HCT116 (cell line): ENCODE measurements around the gene OR56A1. TPM values are rescaled to one million over a fixed set of nuclear protein-coding genes. Genes with fewer than 3 reads are reported as not detected.

ENCODE experiments used
- ATAC-seq: fragments of 200-7000 bp; cut with Tn5 transposase; 2 replicates; pipeline ENCODE4 v1.9.1; 2020; ENCODE audit warnings: mild to moderate bottlenecking, moderate library complexity
- Bru-seq: library from RNA; stranded (reverse); fragments of 400-500 nt; gene quantifications from one replicate; lab custom pipeline; 2021; lab: Mats Ljungman, UMichigan
- BruChase-seq, 2 experiments: library from RNA; stranded (reverse); fragments of 400-500 nt; gene quantifications; one replicate each; lab custom pipeline; 2021; lab: Mats Ljungman, UMichigan
- BruUV-seq: library from RNA; stranded (reverse); fragments of 400-500 nt; replicated peaks from 2 replicates; lab custom pipeline; 2021; lab: Mats Ljungman, UMichigan
- CTCF ChIA-PET: fragments of 300-600 bp; sonication (Branson Sonifier 250); formaldehyde crosslinking; loops from one replicate; lab custom pipeline; 2021; ENCODE audit warnings: antibody characterized with exemption; lab: Charles Lee
- POLR2A ChIA-PET: fragments of 300-600, 350-600 bp; sonication (Branson Sonifier 250); formaldehyde crosslinking; loops from one replicate; lab custom pipeline; 2021; ENCODE audit warnings: antibody characterized with exemption; lab: Charles Lee
- RAD21 ChIA-PET, 2 experiments: fragments of 300-600 bp; sonication (Branson Sonifier 250); formaldehyde crosslinking; loops; one replicate each; lab custom pipeline; 2023; ENCODE audit warnings: low total read pairs in 2 of 2; ENCODE audit not compliant: uncharacterized antibody in 2 of 2, unreplicated experiment in 2 of 2, low non-redundant PET in 1 of 2; lab: Charles Lee
- DNase-seq: peaks from one replicate; pipeline ENCODE4 v3.0.0-alpha.2; 2010; ENCODE audit warnings: low read depth, low spot score
- H2AFZ ChIP-seq: fragments of 200-600 bp; shearing (Covaris generic), sonication (generic); 2 replicates; pipeline ENCODE4 v1.6.1; 2017; ENCODE audit warnings: low read depth, mixed run types, mixed read lengths, antibody characterized with exemption, low read length; ENCODE audit not compliant: poor library complexity, severe bottlenecking
- H3K27ac ChIP-seq: 2 replicates; pipeline ENCODE4 v1.5.1; 2012; ENCODE audit warnings: low read depth, low read length
- H3K27me3 ChIP-seq: fragments of 200-600 bp; sonication (generic); 2 replicates; pipeline ENCODE4 v1.6.1; 2016; ENCODE audit warnings: mixed run types, low read length, mixed read lengths; ENCODE audit not compliant: insufficient read depth
- H3K36me3 ChIP-seq, 2 experiments: fragments of 200-500 bp in 1 of 2; fragments of 200-600 bp in 1 of 2; sonication (Bioruptor generic) in 1 of 2; sonication (generic) in 1 of 2; 2 replicates each; pipeline versions ENCODE4 v1.5.1 to v1.6.1; 2014 to 2016; ENCODE audit warnings: low read length in 2 of 2, inconsistent platforms in 1 of 2, mixed read lengths in 1 of 2, mixed run types in 1 of 2; ENCODE audit not compliant: insufficient read depth in 2 of 2, control insufficient read depth in 1 of 2
- H3K4me1 ChIP-seq, 2 experiments: fragments of 200-600 bp in 1 of 2; sonication (generic) in 1 of 2; 2 replicates each; pipeline versions ENCODE4 v1.5.1 to v1.6.1; 2012 to 2017; ENCODE audit warnings: low read length in 2 of 2, inconsistent platforms in 1 of 2, mild to moderate bottlenecking in 1 of 2, mixed read lengths in 1 of 2, mixed run types in 1 of 2, moderate library complexity in 1 of 2; ENCODE audit not compliant: insufficient read depth in 2 of 2, control insufficient read depth in 1 of 2
- H3K4me2 ChIP-seq: fragments of 200-600 bp; sonication (generic); 2 replicates; pipeline ENCODE4 v1.6.1; 2017; ENCODE audit warnings: mixed run types, low read length, mixed read lengths
- H3K4me3 ChIP-seq, 2 experiments: fragments of 200-600 bp in 1 of 2; sonication (generic) in 1 of 2; replicated peaks in 1 of 2; 2 replicates each; pipeline ENCODE4 v1.5.1; 2011 to 2016; ENCODE audit warnings: low read length in 2 of 2, control low read depth in 1 of 2, low read depth in 1 of 2, mild to moderate bottlenecking in 1 of 2, mixed read lengths in 1 of 2, mixed run types in 1 of 2
- H3K79me2 ChIP-seq: fragments of 200-600 bp; sonication (generic); 2 replicates; pipeline ENCODE4 v1.6.1; 2017; ENCODE audit warnings: mild to moderate bottlenecking, mixed run types, low read length, moderate library complexity, mixed read lengths; ENCODE audit not compliant: insufficient read depth
- H3K9ac ChIP-seq: fragments of 200-600 bp; sonication (generic); 2 replicates; pipeline ENCODE4 v1.6.1; 2016; ENCODE audit warnings: low read length, mixed read lengths
- H3K9me2 ChIP-seq: fragments of 200-600 bp; sonication (generic), shearing (Covaris generic); 2 replicates; pipeline ENCODE4 v1.6.1; 2017; ENCODE audit warnings: mixed run types, mild to moderate bottlenecking, moderate library complexity; ENCODE audit not compliant: insufficient read depth
- H3K9me3 ChIP-seq, 2 experiments: fragments of 200-500 bp in 1 of 2; fragments of 200-600 bp in 1 of 2; sonication (Bioruptor generic) in 1 of 2; sonication (generic) in 1 of 2; 2 replicates each; pipeline ENCODE4 v1.6.1; 2014 to 2017; ENCODE audit warnings: low read length in 2 of 2, mixed read lengths in 2 of 2, inconsistent platforms in 1 of 2, low read depth in 1 of 2, mild to moderate bottlenecking in 1 of 2, mixed run types in 1 of 2, moderate library complexity in 1 of 2; ENCODE audit not compliant: control insufficient read depth in 1 of 2, insufficient read depth in 1 of 2
- H4K20me1 ChIP-seq: fragments of 200-600 bp; sonication (generic), shearing (Covaris generic); 2 replicates; pipeline ENCODE4 v1.6.1; 2017; ENCODE audit warnings: mixed run types, mild to moderate bottlenecking, moderate library complexity; ENCODE audit not compliant: insufficient read depth
- CBX3 ChIP-seq: IDR thresholded peaks from 2 replicates; pipeline ENCODE4 v1.6.1; 2012; ENCODE audit warnings: low read depth
- JUND ChIP-seq: IDR thresholded peaks from 2 replicates; pipeline ENCODE4 v1.6.1; 2012
- POLR2A ChIP-seq: IDR thresholded peaks from 2 replicates; pipeline ENCODE4 v1.7.0; 2011; ENCODE audit warnings: borderline replicate concordance; ENCODE audit not compliant: insufficient read depth, insufficient read length; ENCODE audit errors: extremely low read depth
- POLR2AphosphoS5 ChIP-seq: IDR thresholded peaks from 2 replicates; pipeline ENCODE4 v1.6.1; 2011; ENCODE audit warnings: mild to moderate bottlenecking, low read depth, low read length, moderate library complexity
- RAD21 ChIP-seq: IDR thresholded peaks from 2 replicates; pipeline ENCODE4 v1.6.1; 2012; ENCODE audit warnings: low read depth, mild to moderate bottlenecking
- SRF ChIP-seq: IDR thresholded peaks from 2 replicates; pipeline ENCODE4 v1.6.1; 2012; ENCODE audit warnings: low read depth
- TCF7L2 ChIP-seq: IDR thresholded peaks from 2 replicates; pipeline ENCODE4 v1.7.0; 2011; ENCODE audit warnings: borderline replicate concordance, inconsistent platforms; ENCODE audit not compliant: insufficient read depth, insufficient read length; ENCODE audit errors: extremely low read depth
- YY1 ChIP-seq: IDR thresholded peaks from 2 replicates; pipeline ENCODE4 v1.6.1; 2011; ENCODE audit warnings: low read length, low read depth, moderate library complexity, mild to moderate bottlenecking; ENCODE audit not compliant: insufficient replicate concordance; ENCODE audit errors: extremely low read depth
- ZFX ChIP-seq: fragments of 450-650 bp; IDR thresholded peaks from 2 replicates; pipeline ENCODE4 v1.6.1; 2017
- intact Hi-C: fragments of 100-400 bp; cut with micrococcal nuclease; formaldehyde crosslinking; loops from 2 replicates; pipeline ENCODE4 v1.10.0; 2022
- long read RNA-seq: library from polyadenylated mRNA; unstranded; transcript quantifications from one replicate; pipeline ENCODE4 v2.0.0, GENCODE V29; 2021; ENCODE audit not compliant: unreplicated experiment
- polyA plus RNA-seq: library from polyadenylated mRNA; unstranded; fragments of >200 nt; gene quantifications from 2 replicates; pipeline ENCODE4 v1.2.1, GENCODE V29; 2012; ENCODE audit warnings: missing spikeins
- total RNA-seq: library from RNA; stranded (reverse); gene quantifications from one replicate; pipeline ENCODE4 v1.2.1, GENCODE V29; 2021; ENCODE audit not compliant: unreplicated experiment
- TF ChIP-seq, protein P1 (sequence below), 3 experiments: fragments of 200-600 bp in 1 of 3; sonication (generic) in 1 of 3; IDR thresholded peaks in 2 of 3; conservative IDR thresholded peaks in 1 of 3; 2 replicates each; pipeline ENCODE4 v1.5.1; 2012 to 2017; ENCODE audit warnings: low read depth in 2 of 3, low read length in 2 of 3, antibody characterized with exemption in 1 of 3, borderline replicate concordance in 1 of 3, control low read depth in 1 of 3, mild to moderate bottlenecking in 1 of 3, mixed read lengths in 1 of 3, mixed run types in 1 of 3, moderate library complexity in 1 of 3; ENCODE audit not compliant: insufficient read depth in 1 of 3
- TF ChIP-seq, protein P2 (sequence below): IDR thresholded peaks from 2 replicates; pipeline ENCODE4 v1.6.1; 2012; ENCODE audit warnings: low read depth

The OR56A1 gene, protein sequence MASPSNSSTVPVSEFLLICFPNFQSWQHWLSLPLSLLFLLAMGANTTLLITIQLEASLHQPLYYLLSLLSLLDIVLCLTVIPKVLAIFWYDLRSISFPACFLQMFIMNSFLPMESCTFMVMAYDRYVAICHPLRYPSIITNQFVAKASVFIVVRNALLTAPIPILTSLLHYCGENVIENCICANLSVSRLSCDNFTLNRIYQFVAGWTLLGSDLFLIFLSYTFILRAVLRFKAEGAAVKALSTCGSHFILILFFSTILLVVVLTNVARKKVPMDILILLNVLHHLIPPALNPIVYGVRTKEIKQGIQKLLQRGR
- not detected for total RNA-seq
- polyA plus RNA-seq, result not detected in 2 replicates
- Bru-seq, nascent RNA, result not detected
- not detected for BruChase-seq, experiment 1, labeled RNA remaining after a 6-hour chase
- BruChase-seq, experiment 2, labeled RNA remaining after a 2-hour chase, result percentile 12 among the genes with signal in this experiment
- long read RNA-seq, result 0 reads

DNA sequence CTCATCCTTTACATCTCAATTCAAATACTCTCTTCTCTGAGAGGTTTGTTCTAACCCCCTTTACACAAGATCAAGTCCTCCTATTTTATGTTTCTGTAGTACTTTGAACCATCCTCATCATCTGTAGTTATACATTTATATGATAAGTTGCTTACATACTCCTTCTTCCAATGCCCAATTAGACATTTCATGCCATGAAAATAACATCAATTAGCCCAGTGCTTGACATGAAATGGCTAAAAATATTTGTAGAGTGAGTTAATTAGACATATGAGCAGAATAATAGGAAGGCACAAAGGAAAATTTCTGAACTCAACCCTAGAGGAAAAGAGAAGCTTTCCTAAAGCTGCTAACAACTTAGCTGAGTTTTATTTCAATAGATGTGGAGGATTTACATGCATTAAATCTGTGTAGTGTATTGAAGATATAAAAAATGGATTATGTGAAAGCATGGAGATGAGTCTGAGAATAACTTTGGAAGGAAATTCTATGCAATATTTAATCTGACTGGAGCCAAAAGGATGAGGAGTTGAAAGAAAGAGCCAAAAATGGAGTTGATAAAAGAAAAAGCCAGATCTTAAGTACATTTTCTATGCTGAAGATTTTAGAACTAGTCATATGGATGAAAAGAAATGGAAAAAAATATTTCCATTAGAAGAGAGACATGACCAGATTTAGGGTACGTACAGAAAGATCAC lies at the start of gene OR56A1:
TSS of gene OR56A1 (minus strand) at position 51 of the 698 bp plus-strand sequence. CDS start 3,066 bp downstream, outside the sequence.
- Histone ChIP-seq H3K9ac (no peak within 1 kb of the TSS), H3K36me3 (no peaks in the 10 kb centered on the region), H3K27me3 (peaks cover 65% of the 10 kb centered on the region), H3K4me2 (no peak within 1 kb of the TSS), H3K4me1 (no peaks in the 10 kb centered on the region), H3K4me3 (no peak within 1 kb of the TSS), H3K27ac (no peak within 1 kb of the TSS), H2AFZ (no peak within 1 kb of the TSS), H4K20me1 (no peaks in the 10 kb centered on the region), H3K79me2 (no peaks in the 10 kb centered on the region), H3K9me3 (no peaks in the 10 kb centered on the region), H3K9me2 (no peaks in the 10 kb centered on the region)
- ATAC-seq (no peak), DNase-seq (no peak)
- TF ChIP-seq POLR2A (no peak), ZFX (no peak), TCF7L2 (no peak), JUND (no peak), CBX3 (no peak), YY1 (no peak), RAD21 (no peak), SRF (no peak), POLR2AphosphoS5 (no peak)
- TF ChIP-seq, protein P1, sequence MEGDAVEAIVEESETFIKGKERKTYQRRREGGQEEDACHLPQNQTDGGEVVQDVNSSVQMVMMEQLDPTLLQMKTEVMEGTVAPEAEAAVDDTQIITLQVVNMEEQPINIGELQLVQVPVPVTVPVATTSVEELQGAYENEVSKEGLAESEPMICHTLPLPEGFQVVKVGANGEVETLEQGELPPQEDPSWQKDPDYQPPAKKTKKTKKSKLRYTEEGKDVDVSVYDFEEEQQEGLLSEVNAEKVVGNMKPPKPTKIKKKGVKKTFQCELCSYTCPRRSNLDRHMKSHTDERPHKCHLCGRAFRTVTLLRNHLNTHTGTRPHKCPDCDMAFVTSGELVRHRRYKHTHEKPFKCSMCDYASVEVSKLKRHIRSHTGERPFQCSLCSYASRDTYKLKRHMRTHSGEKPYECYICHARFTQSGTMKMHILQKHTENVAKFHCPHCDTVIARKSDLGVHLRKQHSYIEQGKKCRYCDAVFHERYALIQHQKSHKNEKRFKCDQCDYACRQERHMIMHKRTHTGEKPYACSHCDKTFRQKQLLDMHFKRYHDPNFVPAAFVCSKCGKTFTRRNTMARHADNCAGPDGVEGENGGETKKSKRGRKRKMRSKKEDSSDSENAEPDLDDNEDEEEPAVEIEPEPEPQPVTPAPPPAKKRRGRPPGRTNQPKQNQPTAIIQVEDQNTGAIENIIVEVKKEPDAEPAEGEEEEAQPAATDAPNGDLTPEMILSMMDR (IDR thresholded peaks at IDR 0.05 in 2 of 3, conservative IDR thresholded peaks at IDR 0.05 in 1 of 3; ENCODE audit: borderline replicate concordance in 1 of 3, insufficient read depth in 1 of 3, low read depth in 2 of 3, low read length in 2 of 3), result no peak
- TF ChIP-seq, protein P2, sequence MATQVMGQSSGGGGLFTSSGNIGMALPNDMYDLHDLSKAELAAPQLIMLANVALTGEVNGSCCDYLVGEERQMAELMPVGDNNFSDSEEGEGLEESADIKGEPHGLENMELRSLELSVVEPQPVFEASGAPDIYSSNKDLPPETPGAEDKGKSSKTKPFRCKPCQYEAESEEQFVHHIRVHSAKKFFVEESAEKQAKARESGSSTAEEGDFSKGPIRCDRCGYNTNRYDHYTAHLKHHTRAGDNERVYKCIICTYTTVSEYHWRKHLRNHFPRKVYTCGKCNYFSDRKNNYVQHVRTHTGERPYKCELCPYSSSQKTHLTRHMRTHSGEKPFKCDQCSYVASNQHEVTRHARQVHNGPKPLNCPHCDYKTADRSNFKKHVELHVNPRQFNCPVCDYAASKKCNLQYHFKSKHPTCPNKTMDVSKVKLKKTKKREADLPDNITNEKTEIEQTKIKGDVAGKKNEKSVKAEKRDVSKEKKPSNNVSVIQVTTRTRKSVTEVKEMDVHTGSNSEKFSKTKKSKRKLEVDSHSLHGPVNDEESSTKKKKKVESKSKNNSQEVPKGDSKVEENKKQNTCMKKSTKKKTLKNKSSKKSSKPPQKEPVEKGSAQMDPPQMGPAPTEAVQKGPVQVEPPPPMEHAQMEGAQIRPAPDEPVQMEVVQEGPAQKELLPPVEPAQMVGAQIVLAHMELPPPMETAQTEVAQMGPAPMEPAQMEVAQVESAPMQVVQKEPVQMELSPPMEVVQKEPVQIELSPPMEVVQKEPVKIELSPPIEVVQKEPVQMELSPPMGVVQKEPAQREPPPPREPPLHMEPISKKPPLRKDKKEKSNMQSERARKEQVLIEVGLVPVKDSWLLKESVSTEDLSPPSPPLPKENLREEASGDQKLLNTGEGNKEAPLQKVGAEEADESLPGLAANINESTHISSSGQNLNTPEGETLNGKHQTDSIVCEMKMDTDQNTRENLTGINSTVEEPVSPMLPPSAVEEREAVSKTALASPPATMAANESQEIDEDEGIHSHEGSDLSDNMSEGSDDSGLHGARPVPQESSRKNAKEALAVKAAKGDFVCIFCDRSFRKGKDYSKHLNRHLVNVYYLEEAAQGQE, result no peak
- ChIA-PET CTCF (no interaction called here), POLR2A (no interaction called here), RAD21 (no interaction called here)
- intact Hi-C loops, result no loop called here
- no TSS peak for BruUV-seq
